Keratinocyte (primary cell): ENCODE measurements around the gene LSM14B. TPM values are rescaled to one million over a fixed set of nuclear protein-coding genes. Genes with fewer than 3 reads are reported as not detected.
"Not testable (repeated sequence)": the region's sequence is repeated elsewhere in the genome, so short reads cannot be mapped to it uniquely, and the experiment has no call there.

Experiments
- DNase-seq: peaks from one replicate; pipeline ENCODE4 v3.0.0-alpha.2; 2011; ENCODE audit warnings: low read depth, missing footprints, low spot score
- FAIRE-seq: peaks from 2 replicates; lab custom pipeline; 2011; peaks lifted over from hg19 to GRCh38; lab: Jason Lieb, UNC
- H2AFZ ChIP-seq: 2 replicates; pipeline ENCODE4 v1.6.0; 2012; ENCODE audit warnings: low read length, control low read depth, inconsistent platforms; ENCODE audit not compliant: control insufficient read depth
- H3K27ac ChIP-seq: 2 replicates; pipeline ENCODE4 v1.5.1; 2011; ENCODE audit warnings: low read length; ENCODE audit not compliant: control insufficient read depth, insufficient read depth
- H3K27me3 ChIP-seq: 3 replicates; pipeline ENCODE4 v1.6.0; 2011; ENCODE audit warnings: low read length; ENCODE audit not compliant: control insufficient read depth, insufficient read depth; ENCODE audit errors: extremely low read depth
- H3K36me3 ChIP-seq, 2 experiments: 2 replicates in 1 of 2; 3 replicates in 1 of 2; pipeline ENCODE4 v1.5.1; 2011; ENCODE audit warnings: low read length in 2 of 2, mild to moderate bottlenecking in 1 of 2; ENCODE audit not compliant: control insufficient read depth in 2 of 2, insufficient read depth in 2 of 2; ENCODE audit errors: extremely low read depth in 1 of 2
- H3K4me1 ChIP-seq: 3 replicates; pipeline ENCODE4 v1.5.1; 2011; ENCODE audit warnings: low read length; ENCODE audit not compliant: control insufficient read depth, insufficient read depth; ENCODE audit errors: extremely low read depth
- H3K4me2 ChIP-seq: 3 replicates; pipeline ENCODE4 v1.6.0; 2011; ENCODE audit warnings: low read depth, low read length; ENCODE audit not compliant: control insufficient read depth, insufficient read depth; ENCODE audit errors: extremely low read depth
- H3K4me3 ChIP-seq, 3 experiments: fragments of 200-600 bp in 1 of 3; sonication (generic) in 1 of 3; 2 replicates in 2 of 3; 3 replicates in 1 of 3; pipeline ENCODE4 v1.5.1; 2011 to 2016; ENCODE audit warnings: low read length in 3 of 3, mild to moderate bottlenecking in 3 of 3, control low read depth in 2 of 3, inconsistent platforms in 1 of 3, low read depth in 1 of 3, mixed read lengths in 1 of 3, mixed run types in 1 of 3, moderate library complexity in 1 of 3; ENCODE audit not compliant: control insufficient read depth in 2 of 3, insufficient read depth in 2 of 3; ENCODE audit errors: extremely low read depth in 1 of 3
- H3K79me2 ChIP-seq: 2 replicates; pipeline ENCODE4 v1.6.0; 2012; ENCODE audit warnings: low read length; ENCODE audit not compliant: control insufficient read depth, insufficient read depth
- H3K9ac ChIP-seq: 3 replicates; pipeline ENCODE4 v1.6.0; 2011; ENCODE audit warnings: low read length; ENCODE audit not compliant: control insufficient read depth, insufficient read depth; ENCODE audit errors: extremely low read depth
- H3K9me1 ChIP-seq: 3 replicates; pipeline ENCODE4 v1.6.0; 2011; ENCODE audit warnings: low read length; ENCODE audit not compliant: control insufficient read depth, insufficient read depth; ENCODE audit errors: extremely low read depth
- H3K9me3 ChIP-seq: 2 replicates; pipeline ENCODE4 v1.5.1; 2012; ENCODE audit warnings: low read depth, low read length; ENCODE audit not compliant: control insufficient read depth
- H4K20me1 ChIP-seq: 3 replicates; pipeline ENCODE4 v1.6.0; 2011; ENCODE audit warnings: low read length; ENCODE audit not compliant: control insufficient read depth, insufficient read depth; ENCODE audit errors: extremely low read depth
- EZH2 ChIP-seq: IDR thresholded peaks from one replicate; pipeline ENCODE4 v1.6.1; 2012; ENCODE audit warnings: inconsistent platforms, mild to moderate bottlenecking, low read length, moderate library complexity
- dilution Hi-C: fragments of 300-500 bp; cut with MboI; formaldehyde crosslinking; loops from one replicate; pipeline ENCODE4 v1.7.0; 2020; ENCODE audit warnings: low sequenced_read_pairs; ENCODE audit not compliant: extremely low pct_ligation_motif_present
- polyA plus RNA-seq, 5 experiments: library from polyadenylated mRNA; depleted of rRNA in 3 of 5; stranded (reverse) in 3 of 5; stranded (forward) in 1 of 5; unstranded in 1 of 5; fragments of >200 nt; gene quantifications; 1 replicate in 1 of 5; 2 replicates in 3 of 5; 3 replicates in 1 of 5; pipeline versions ENCODE4 v1.2.1 to v1.2.3, GENCODE V29; 2011 to 2012; ENCODE audit warnings: missing spikeins in 2 of 5, low read depth in 1 of 5, low replicate concordance in 1 of 5
- TF ChIP-seq, protein P1 (sequence below), 3 experiments: IDR thresholded peaks in 1 of 3; conservative IDR thresholded peaks in 1 of 3; optimal IDR thresholded peaks in 1 of 3; 2 replicates in 2 of 3; 3 replicates in 1 of 3; pipeline versions ENCODE3 to v1.5.1; 2011; ENCODE audit warnings: low read length in 3 of 3, mild to moderate bottlenecking in 3 of 3, moderate library complexity in 2 of 3, control low read depth in 1 of 3, inconsistent platforms in 1 of 3; ENCODE audit not compliant: insufficient read depth in 2 of 3; ENCODE audit errors: extremely low read depth in 1 of 3

The LSM14B gene
- polyA plus RNA-seq, 1 donor (not counting 4 experiments of a cell fraction or from before 2014, with no cell fraction given), result 21.7 TPM

DNA sequence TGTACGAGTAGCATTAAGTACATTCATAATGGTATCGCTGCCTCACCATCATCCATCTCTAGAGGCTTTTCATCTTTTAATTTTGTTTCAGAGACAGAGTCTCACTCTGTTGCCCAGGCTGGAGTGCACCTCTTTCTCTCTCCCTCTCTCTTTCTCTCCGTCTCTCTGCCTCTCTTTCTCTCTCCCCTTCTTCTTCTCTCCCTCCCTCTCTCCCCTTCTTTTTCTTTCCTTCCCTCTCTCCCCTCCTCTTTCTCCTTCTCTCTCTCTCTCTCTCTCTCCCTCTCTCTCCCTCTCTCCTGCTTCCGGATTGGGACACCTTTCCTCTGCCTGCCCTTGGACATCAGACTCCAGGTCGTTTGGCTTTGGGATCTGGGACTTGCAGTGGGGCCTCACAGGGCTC is 39.0 kb upstream of the LSM14B start:
- no peak for FAIRE-seq
- H3K27ac ChIP-seq, result no peak overlapping the region
- no peaks in the 10 kb centered on the region for H3K9me3 ChIP-seq
- peaks cover 3% of the 10 kb centered on the region for H3K4me1 ChIP-seq
- H2AFZ ChIP-seq, result no peak overlapping the region
- H3K36me3 ChIP-seq, result no peaks in the 10 kb centered on the region
- H3K27me3 ChIP-seq, result peaks cover 10% of the 10 kb centered on the region
- H3K4me2 ChIP-seq, result no peak overlapping the region
- H3K9ac ChIP-seq, result no peak overlapping the region
- H4K20me1 ChIP-seq, result no peaks in the 10 kb centered on the region
- DNase-seq, result no peak
- no peaks in the 10 kb centered on the region for H3K9me1 ChIP-seq
- no peaks in the 10 kb centered on the region for H3K79me2 ChIP-seq
- H3K4me3 ChIP-seq, result no peak overlapping the region
- TF ChIP-seq, protein P1, sequence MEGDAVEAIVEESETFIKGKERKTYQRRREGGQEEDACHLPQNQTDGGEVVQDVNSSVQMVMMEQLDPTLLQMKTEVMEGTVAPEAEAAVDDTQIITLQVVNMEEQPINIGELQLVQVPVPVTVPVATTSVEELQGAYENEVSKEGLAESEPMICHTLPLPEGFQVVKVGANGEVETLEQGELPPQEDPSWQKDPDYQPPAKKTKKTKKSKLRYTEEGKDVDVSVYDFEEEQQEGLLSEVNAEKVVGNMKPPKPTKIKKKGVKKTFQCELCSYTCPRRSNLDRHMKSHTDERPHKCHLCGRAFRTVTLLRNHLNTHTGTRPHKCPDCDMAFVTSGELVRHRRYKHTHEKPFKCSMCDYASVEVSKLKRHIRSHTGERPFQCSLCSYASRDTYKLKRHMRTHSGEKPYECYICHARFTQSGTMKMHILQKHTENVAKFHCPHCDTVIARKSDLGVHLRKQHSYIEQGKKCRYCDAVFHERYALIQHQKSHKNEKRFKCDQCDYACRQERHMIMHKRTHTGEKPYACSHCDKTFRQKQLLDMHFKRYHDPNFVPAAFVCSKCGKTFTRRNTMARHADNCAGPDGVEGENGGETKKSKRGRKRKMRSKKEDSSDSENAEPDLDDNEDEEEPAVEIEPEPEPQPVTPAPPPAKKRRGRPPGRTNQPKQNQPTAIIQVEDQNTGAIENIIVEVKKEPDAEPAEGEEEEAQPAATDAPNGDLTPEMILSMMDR (optimal IDR thresholded peaks at IDR 0.05 in 1 of 3, IDR thresholded peaks at IDR 0.05 in 1 of 3, conservative IDR thresholded peaks at IDR 0.05 in 1 of 3; ENCODE audit: extremely low read depth in 1 of 3, insufficient read depth in 2 of 3, low read length in 3 of 3), result no peak
- TF ChIP-seq EZH2, result no peak
- dilution Hi-C loops, result no loop called here

DNA sequence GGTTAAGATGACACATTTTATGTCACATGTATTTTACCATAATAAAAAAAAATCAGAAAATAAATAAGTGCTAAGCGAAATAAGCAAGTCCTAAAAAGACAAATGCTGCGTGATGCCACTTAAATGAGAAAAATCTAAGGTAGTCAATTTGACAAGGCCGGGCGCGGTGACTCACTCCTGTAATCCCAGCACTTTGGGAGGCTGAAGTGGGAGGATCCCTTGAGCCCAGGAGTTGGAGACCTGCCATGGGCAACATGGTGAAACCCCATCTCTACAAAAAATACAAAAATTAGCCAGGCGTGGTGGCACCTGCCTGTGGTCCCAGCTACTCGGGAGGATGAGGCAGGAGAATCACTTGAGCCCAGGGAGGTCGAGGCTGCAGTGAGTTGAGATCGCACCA is 38.1 kb upstream of the LSM14B start:
- H3K9me3 ChIP-seq, H3K27ac ChIP-seq, H3K9ac ChIP-seq, DNase-seq, H3K79me2 ChIP-seq, H3K4me2 ChIP-seq, H3K9me1 ChIP-seq, H3K36me3 ChIP-seq, FAIRE-seq, H4K20me1 ChIP-seq, H3K4me1 ChIP-seq, dilution Hi-C loops, H3K4me3 ChIP-seq, H2AFZ ChIP-seq: not testable (repeated sequence)
- H3K27me3 ChIP-seq, result peaks cover 10% of the 10 kb centered on the region

DNA sequence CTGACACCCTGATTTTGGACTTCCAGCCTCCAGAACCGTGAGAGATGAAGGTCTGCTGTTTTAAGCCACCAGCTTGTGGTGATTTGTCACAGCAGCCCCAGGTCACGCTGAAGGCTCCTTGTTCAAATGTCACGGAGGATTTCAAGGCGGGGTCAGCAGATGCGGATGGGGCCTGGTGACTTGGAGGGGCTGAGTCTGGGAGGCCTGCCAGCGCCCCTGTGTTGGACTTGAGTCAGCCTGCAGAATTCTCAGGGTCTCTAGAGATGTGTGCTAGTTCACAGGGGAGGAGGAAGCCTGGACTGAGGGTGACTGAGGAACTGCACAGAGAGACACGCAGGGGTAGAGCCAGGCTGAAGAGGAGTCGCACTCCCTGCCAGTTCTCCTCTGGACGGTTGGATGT is 37.1 kb upstream of the LSM14B start:
- Histone ChIP-seq H4K20me1 (no peaks in the 10 kb centered on the region), H3K27me3 (peaks cover 10% of the 10 kb centered on the region), H3K4me1 (peaks cover 5% of the 10 kb centered on the region), H3K9me1 (no peaks in the 10 kb centered on the region), H3K4me2 (no peak overlapping the region), H2AFZ (no peak overlapping the region), H3K79me2 (no peaks in the 10 kb centered on the region), H3K36me3 (no peaks in the 10 kb centered on the region), H3K4me3 (no peak overlapping the region), H3K9ac (no peak overlapping the region), H3K27ac (no peak overlapping the region), H3K9me3 (no peaks in the 10 kb centered on the region)
- dilution Hi-C loops, result no loop called here
- FAIRE-seq (no peak), DNase-seq (no peak)
- no peak for TF ChIP-seq EZH2
- TF ChIP-seq, protein P1 (optimal IDR thresholded peaks at IDR 0.05 in 1 of 3, IDR thresholded peaks at IDR 0.05 in 1 of 3, conservative IDR thresholded peaks at IDR 0.05 in 1 of 3; ENCODE audit: extremely low read depth in 1 of 3, insufficient read depth in 2 of 3, low read length in 3 of 3), result no peak
